GM12891 (cell line): Measurements from ENCODE around the gene TMEM61.

Experiments
- POLR2A ChIP-seq: IDR thresholded peaks from 2 replicates; pipeline ENCODE4 v1.6.1; 2011; ENCODE audit warnings: low read depth, low read length, control low read depth
- TAF1 ChIP-seq: IDR thresholded peaks from 2 replicates; pipeline ENCODE4 v1.6.1; 2011; ENCODE audit warnings: low read depth, low read length, control low read depth

- TF ChIP-seq POLR2A (no peak), TAF1 (no peak)
These were observed 38.0 kb downstream of the TMEM61 start for GRCh38 chr1:55018395-55018794.
